GM13977 (cell line): Measurements from ENCODE around the gene TEX2.

ENCODE experiments used
- DNase-seq: peaks from one replicate; pipeline ENCODE4 v3.0.0; 2012; ENCODE audit warnings: low spot score
- CTCF ChIP-seq: IDR thresholded peaks from 2 replicates; pipeline ENCODE4 v1.5.1; 2012; ENCODE audit warnings: mild to moderate bottlenecking, control low read depth; ENCODE audit not compliant: insufficient read depth; ENCODE audit errors: extremely low read depth, missing control alignments
- in situ Hi-C: fragments of 300-500 bp; cut with MboI; formaldehyde crosslinking; loops from one replicate; pipeline ENCODE4 v1.12.0; 2022; ENCODE audit warnings: low sequenced_read_pairs, low pct_unique_long_range_greater_than_20kb, mixed read lengths, inconsistent platforms; ENCODE audit not compliant: unreplicated experiment

TEX2 gene

DNA sequence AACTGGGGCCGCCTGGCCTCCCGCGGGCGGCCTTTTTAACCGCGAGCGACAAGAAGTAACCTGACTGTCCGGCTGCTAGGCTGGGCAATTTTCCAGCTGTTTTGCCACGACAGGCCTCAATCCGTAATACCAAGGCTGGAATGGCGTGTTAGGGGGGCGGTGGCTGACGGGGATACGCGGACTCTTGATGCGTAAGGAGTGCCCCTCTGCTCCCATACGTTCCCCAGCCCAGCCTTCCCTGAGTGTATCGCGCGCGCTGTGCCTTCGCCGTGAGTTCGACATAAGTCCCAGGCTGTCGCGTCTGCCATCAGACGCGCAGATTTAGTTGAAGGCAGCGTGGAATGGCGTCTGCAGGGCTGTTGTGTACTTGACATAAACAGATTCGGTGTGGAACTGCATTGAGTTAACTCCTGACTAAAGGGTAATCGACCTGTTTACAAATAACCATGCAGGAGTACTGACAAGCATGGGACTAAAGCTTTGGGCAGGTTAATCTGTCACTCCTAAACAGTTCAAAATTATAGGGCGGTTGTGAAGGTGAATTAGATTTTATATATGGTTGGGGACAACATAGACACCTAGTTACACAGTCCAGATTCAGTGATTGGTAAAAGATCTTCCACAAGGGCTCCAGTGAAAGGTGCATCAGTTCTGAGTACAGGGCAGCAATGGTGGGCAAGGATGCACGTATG is 116.5 kb downstream of the TEX2 start:
- no peak for TF ChIP-seq CTCF

GRCh38 chr17:64145751-64146417 is 117.2 kb downstream of the TEX2 start:
- in situ Hi-C loops, result no loop called here
- no peak for TF ChIP-seq CTCF
- DNase-seq, result peak; percentile 96

More for the DNA sequence above, 116.5 kb downstream of the TEX2 start:
- peak; percentile 29 for DNase-seq
- in situ Hi-C loops, result no loop called here

- TF ChIP-seq CTCF, result no peak
- no peak for DNase-seq
These were observed 117.7 kb downstream of the TEX2 start for GRCh38 chr17:64145375-64145750.

GRCh38 chr17:64139542-64139941 is 123.5 kb downstream of the TEX2 start:
- in situ Hi-C loops, result loop anchor here (5.0 to 10.0 kb wide), 2 partner anchors 117 to 225 kb away; partner anchors contain the start of genes CSHL1, GH1 and ICAM2
- TF ChIP-seq CTCF, result no peak
- DNase-seq, result no peak

More at GRCh38 chr17:64145375-64145750, 117.7 kb downstream of the TEX2 start:
- in situ Hi-C loops, result no loop called here

DNA sequence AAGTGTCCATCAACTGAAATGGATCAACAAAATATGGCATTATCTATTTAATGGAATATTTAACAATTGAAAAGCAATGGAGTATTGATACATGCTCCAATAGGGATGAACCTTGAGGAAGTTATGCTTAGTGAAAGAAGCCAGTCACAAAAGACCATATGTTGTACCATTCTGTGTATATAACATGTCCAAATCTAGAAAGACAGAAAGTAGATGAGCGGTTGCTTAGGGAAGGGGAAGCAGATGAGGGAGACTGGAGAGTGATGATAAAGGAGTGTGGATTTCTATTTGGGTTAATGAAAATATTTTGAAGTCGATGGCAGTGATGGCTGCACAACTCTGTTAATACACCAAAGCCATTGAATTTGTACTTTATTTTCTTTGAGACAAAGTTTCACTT is 124.6 kb downstream of the TEX2 start:
- no peak for DNase-seq
- in situ Hi-C loops, result loop anchor here (5.0 to 10.0 kb wide), 2 partner anchors 116 to 224 kb away; partner anchors contain the start of genes CSHL1, GH1 and ICAM2
- TF ChIP-seq CTCF, result no peak

- no peak for TF ChIP-seq CTCF
- no peak for DNase-seq
- in situ Hi-C loops, result loop anchor here (5.0 to 10.0 kb wide), 2 partner anchors 113 to 220 kb away; partner anchors contain the start of genes CSHL1, GH1 and ICAM2
These were observed 128.1 kb downstream of the TEX2 start for GRCh38 chr17:64135000-64135399.
